Activated CD4-positive, alpha-beta memory T cell treated with anti-CD3 and anti-CD28 coated beads, Interleukin-2, amount 10 ng/mL, durations not matched to agents 7 days and 5 days (primary cell): Measurements from ENCODE around the gene TOX2. TPM values are rescaled to one million over a fixed set of nuclear protein-coding genes. Genes with fewer than 3 reads are reported as not detected.

Experiments
- CTCF ChIA-PET: fragments of 350-600 bp; sonication (Branson Sonifier 250); formaldehyde crosslinking; loops from one replicate; lab custom pipeline; 2021; ENCODE audit warnings: antibody characterized with exemption, inconsistent platforms; lab: Charles Lee
- POLR2A ChIA-PET: fragments of 350-600 bp; sonication (Branson Sonifier 250); formaldehyde crosslinking; loops from one replicate; lab custom pipeline; 2021; ENCODE audit warnings: antibody characterized with exemption; lab: Charles Lee
- DNase-seq: peaks from one replicate; pipeline ENCODE4 v3.0.0-alpha.2; 2020
- H3K27ac Mint-ChIP-seq: one replicate; pipeline ENCODE4 v1.8.0; 2021; ENCODE audit warnings: mild to moderate bottlenecking, mixed read lengths
- H3K27me3 Mint-ChIP-seq: one replicate; pipeline ENCODE4 v1.8.0; 2021; ENCODE audit warnings: mixed read lengths
- H3K36me3 Mint-ChIP-seq: one replicate; pipeline ENCODE4 v1.8.0; 2021; ENCODE audit warnings: low read depth, mixed read lengths
- H3K4me1 Mint-ChIP-seq: one replicate; pipeline ENCODE4 v1.8.0; 2021; ENCODE audit warnings: mixed read lengths
- H3K4me3 Mint-ChIP-seq: one replicate; pipeline ENCODE4 v1.8.0; 2021; ENCODE audit warnings: mild to moderate bottlenecking, mixed read lengths
- H3K9me3 Mint-ChIP-seq: one replicate; pipeline ENCODE4 v1.8.0; 2021; ENCODE audit warnings: mixed read lengths
- total RNA-seq, 2 experiments: library from RNA; stranded (reverse); gene quantifications; one replicate each; pipeline ENCODE4 v1.2.3, GENCODE V29; 2021

TOX2 gene
- total RNA-seq, 2 experiments from 2014 or later, result 4.4 to 4.6 TPM

DNA sequence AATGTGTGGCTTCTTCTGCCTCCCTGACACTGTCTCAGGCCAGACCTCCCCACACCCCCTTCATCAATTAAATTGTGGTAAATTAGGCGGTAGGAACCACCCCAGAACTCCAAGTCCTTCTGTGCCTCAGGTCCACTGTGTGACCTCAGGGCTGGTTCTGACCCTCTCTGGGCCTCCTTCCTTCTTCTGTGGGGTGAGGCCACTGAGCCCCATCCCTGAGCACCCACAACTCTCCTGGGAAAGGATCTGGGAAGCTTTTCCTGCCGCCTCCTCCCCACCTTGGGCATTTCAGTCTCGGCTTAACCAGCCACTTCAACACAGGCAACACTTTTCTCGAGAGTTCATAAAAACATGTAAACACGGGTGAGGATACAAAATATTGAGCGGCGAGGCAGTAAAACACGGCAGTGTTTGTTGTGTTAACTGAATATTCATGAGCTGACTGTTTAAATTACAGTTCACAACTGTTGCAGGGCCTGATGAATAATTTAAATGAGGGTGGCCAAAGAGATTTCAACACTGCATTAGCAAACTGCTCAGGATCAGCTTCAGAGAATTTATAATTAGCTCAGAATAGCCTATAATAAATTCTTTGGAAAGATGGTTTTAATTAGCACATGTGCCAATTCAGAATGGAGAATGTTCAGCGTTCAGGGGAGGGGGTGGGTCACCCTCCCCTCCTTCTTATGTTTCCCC, 112.1 kb downstream of the TOX2 start:
- H3K27ac Mint-ChIP-seq, result no peak overlapping the region
- DNase-seq, result peak; percentile 4
- CTCF ChIA-PET, result interaction anchor here (0.6 kb wide), 1 partner anchor 80 kb away, joined by 4 read pairs; no protein-coding TSS in a partner anchor
- H3K4me1 Mint-ChIP-seq, result peaks cover 36% of the 10 kb centered on the region
- H3K36me3 Mint-ChIP-seq, result peaks cover 6% of the 10 kb centered on the region
- H3K27me3 Mint-ChIP-seq, result peaks cover 87% of the 10 kb centered on the region
- POLR2A ChIA-PET, result no interaction called here
- H3K4me3 Mint-ChIP-seq, result no peak overlapping the region
- H3K9me3 Mint-ChIP-seq, result peaks cover 4% of the 10 kb centered on the region

DNA sequence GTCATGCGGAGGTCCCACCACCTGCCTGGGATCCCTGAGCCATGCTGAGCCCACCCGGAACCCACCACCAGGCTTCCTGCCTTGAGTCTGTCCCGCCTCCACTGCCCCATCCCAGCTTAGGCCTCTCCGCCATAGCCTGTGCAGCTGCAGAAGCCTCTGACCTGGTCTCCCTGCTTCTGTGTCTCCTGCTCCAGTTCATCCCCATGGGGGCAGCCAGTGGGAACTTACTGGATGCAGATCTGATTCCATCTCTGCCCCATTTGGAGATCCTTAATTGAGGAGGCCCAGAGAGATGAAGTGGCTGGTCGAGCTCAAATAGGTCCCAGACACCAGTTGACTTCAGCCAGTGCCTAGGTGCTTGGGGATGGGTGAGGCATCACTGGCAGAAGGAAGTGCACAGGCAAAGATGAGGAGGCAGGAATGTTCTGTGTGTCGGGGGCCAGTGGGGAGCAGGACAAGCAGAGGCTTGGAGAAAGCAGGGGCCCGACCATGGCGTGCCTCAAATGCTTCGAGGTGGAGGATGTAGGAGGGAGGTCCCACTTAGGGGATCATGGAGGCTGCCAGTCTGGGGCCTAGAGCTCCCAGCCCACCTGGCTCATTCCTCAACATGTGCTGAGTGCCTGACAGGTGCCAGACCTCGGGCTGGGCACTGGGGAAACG, 112.8 kb downstream of the TOX2 start:
- Mint-ChIP-seq H3K4me1 (peaks cover 41% of the 10 kb centered on the region), H3K9me3 (peaks cover 4% of the 10 kb centered on the region), H3K27ac (no peak overlapping the region), H3K27me3 (peaks cover 87% of the 10 kb centered on the region), H3K36me3 (peaks cover 6% of the 10 kb centered on the region), H3K4me3 (no peak overlapping the region)
- CTCF ChIA-PET, result interaction anchor here (0.6 to 1.0 kb wide), 2 partner anchors 79 to 277 kb away, joined by 3 to 4 read pairs; no protein-coding TSS in a partner anchor
- POLR2A ChIA-PET, result interaction anchor here (1.4 to 2.0 kb wide), 3 partner anchors 8 to 42 kb away, joined by 4 to 21 read pairs (median 10); no protein-coding TSS in a partner anchor
- peak; percentile 11 for DNase-seq

DNA sequence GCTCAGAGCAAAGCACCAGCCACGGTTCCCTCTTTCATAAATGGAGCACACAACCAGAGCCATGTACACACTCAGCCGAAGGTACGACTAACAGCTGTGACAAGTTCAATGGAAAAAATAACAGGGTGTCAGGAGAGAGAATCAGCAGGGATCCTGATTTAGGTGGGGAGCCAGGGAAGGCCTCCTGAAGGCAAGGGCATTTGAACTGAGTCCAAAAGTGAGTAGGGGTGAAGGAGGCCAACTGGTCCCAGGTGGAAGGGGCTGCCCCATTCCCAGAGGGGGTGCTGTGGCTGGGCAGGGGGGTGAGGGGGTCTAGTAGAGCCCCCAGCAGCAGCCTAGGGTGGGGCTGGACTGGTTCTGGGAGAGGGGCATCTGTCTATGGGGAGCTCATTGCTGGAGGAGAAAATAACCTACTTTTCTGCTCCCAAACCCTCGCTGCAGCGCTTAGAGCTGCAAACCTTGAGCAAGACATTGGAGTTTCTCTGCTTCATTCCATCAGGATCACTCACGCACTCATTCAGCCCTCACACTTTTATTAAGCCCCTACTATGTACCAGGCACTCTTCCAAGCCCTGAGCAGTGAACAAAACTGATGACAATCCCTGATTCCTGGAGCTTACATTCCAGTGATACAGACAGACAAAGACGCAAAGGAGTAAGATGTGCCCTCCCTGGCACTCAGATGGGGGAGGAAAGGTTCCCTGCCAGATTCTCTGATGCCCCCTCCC, 113.5 kb downstream of the TOX2 start:
- ChIA-PET CTCF (interaction anchor here (1.0 to 2.4 kb wide), 2 partner anchors 45 to 277 kb away, joined by 3 to 5 read pairs; no protein-coding TSS in a partner anchor), POLR2A (interaction anchor here (0.8 to 2.0 kb wide), 6 partner anchors 8 to 278 kb away, joined by 3 to 21 read pairs (median 6); no protein-coding TSS in a partner anchor)
- H3K4me1 Mint-ChIP-seq, result peaks cover 48% of the 10 kb centered on the region
- peaks cover 6% of the 10 kb centered on the region for H3K36me3 Mint-ChIP-seq
- no peak overlapping the region for H3K4me3 Mint-ChIP-seq
- H3K27ac Mint-ChIP-seq, result no peak overlapping the region
- peaks cover 84% of the 10 kb centered on the region for H3K27me3 Mint-ChIP-seq
- peaks cover 4% of the 10 kb centered on the region for H3K9me3 Mint-ChIP-seq
- DNase-seq, result peak; percentile 11

DNA sequence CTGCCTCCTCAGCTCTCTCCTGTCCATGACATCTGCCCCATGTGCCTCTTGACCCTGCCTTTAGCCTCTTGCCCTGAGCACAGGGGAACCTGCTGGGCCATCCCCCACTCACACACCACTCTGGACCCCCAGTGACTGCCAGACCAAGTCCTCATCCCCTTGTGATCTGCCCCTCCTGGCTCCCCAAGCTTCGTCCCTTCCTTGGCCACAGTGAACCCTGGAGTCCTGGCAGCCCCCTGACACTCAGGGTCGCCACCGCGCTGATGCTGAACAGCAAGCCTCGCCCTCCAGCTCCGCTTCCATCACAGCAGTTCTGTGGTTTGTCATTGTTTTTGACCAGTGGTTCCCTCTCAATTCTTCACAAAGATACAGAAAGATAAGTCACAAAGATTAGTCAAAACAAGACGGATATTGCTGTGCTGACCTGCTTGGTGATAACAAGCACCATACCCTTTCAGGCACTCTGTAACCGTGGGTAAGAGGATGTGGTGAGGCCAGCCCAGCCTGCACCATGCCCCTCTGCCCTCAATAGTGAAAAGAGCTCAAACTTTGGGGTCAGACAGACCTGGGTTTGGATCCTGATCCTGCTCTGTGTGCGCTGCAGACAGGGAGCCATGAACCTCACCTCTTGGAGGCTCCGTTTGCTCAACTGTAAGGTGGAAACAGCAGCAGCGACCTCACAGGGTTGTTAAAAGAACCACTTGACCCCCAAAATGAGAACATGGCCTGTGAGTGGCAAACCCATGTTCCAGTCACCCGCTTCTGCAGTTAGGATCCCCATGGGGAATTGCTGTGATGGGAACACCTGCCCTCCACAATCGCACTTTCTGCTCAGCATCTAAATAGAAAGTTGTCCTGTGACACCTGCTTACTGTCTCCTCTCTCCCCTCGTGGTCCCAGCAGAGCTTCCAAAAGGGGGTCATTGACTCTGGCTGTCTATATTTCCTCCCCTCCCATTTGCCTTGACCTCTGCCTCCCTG, 114.5 kb downstream of the TOX2 start:
- POLR2A ChIA-PET, result interaction anchor here (0.6 to 2.0 kb wide), 8 partner anchors 9 to 279 kb away, joined by 3 to 21 read pairs (median 4); no protein-coding TSS in a partner anchor

DNA sequence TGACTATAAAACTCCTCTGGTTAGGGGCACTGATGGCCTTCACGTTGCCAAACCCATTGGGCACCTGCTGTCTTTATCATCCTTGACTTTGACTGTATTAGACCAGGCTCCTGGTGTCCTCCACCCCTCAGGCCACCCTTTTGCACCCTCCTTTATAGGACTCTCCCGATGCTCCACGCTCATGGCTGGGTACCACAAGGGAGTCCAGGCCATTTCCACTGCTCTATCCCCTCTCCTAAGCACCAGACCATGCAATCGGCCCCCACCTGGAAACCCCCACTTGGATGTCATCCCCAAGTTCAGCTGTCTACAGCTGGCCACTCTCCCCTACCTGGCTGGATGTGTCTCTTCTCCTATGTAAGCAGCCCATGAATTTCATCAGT, 115.2 kb downstream of the TOX2 start:
- ChIA-PET CTCF (interaction anchor here (2.4 kb wide), 1 partner anchor 46 kb away, joined by 5 read pairs; no protein-coding TSS in a partner anchor), POLR2A (interaction anchor here (0.6 to 2.0 kb wide), 6 partner anchors 10 to 280 kb away, joined by 3 to 21 read pairs (median 6); no protein-coding TSS in a partner anchor)
- H3K36me3 Mint-ChIP-seq, result peaks cover 6% of the 10 kb centered on the region
- peak; percentile 12 for DNase-seq
- H3K4me1 Mint-ChIP-seq, result peaks cover 62% of the 10 kb centered on the region
- no peak overlapping the region for H3K27ac Mint-ChIP-seq
- H3K9me3 Mint-ChIP-seq, result peaks cover 4% of the 10 kb centered on the region
- no peak overlapping the region for H3K4me3 Mint-ChIP-seq
- H3K27me3 Mint-ChIP-seq, result peaks cover 87% of the 10 kb centered on the region

More for the DNA sequence above, 114.5 kb downstream of the TOX2 start:
- Mint-ChIP-seq H3K4me1 (peaks cover 57% of the 10 kb centered on the region), H3K9me3 (peaks cover 4% of the 10 kb centered on the region), H3K27me3 (peaks cover 83% of the 10 kb centered on the region), H3K36me3 (peaks cover 6% of the 10 kb centered on the region), H3K27ac (peak overlapping the region; percentile 73), H3K4me3 (peak overlapping the region; percentile 35)
- CTCF ChIA-PET, result interaction anchor here (1.0 to 2.4 kb wide), 2 partner anchors 46 to 278 kb away, joined by 3 to 5 read pairs; no protein-coding TSS in a partner anchor
- peak; percentile 65 for DNase-seq

DNA sequence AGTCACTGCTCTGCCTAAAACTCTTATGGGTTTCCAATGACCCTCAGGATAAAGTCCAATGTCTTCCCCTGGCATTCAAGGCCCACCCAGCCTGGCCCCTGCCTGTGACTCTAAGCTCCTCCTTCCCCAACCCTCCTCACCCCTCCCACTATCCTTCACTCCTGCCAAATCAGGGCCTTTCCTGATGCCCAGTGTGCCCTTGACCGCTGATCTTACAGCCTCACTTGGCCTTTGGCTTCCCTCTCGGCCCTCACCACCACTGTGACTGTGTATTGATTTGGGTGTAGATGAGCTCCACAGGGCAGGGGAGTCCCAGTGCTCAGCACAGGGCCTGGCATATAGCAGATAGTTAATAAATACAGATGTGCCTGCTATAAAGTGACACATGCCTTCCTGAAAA, 115.7 kb downstream of the TOX2 start:
- no peak overlapping the region for H3K4me3 Mint-ChIP-seq
- H3K36me3 Mint-ChIP-seq, result peaks cover 8% of the 10 kb centered on the region
- H3K27me3 Mint-ChIP-seq, result peaks cover 87% of the 10 kb centered on the region
- ChIA-PET POLR2A (interaction anchor here (2.0 kb wide), 1 partner anchor 88 kb away, joined by 9 read pairs; no protein-coding TSS in a partner anchor), CTCF (interaction anchor here (2.4 kb wide), 1 partner anchor 47 kb away, joined by 5 read pairs; no protein-coding TSS in a partner anchor)
- peak; percentile 8 for DNase-seq
- H3K27ac Mint-ChIP-seq, result no peak overlapping the region
- H3K4me1 Mint-ChIP-seq, result peaks cover 65% of the 10 kb centered on the region
- H3K9me3 Mint-ChIP-seq, result peaks cover 4% of the 10 kb centered on the region

GRCh38 chr20:44031001-44031574, 116.4 kb downstream of the TOX2 start:
- Mint-ChIP-seq H3K4me3 (no peak overlapping the region), H3K27me3 (peaks cover 84% of the 10 kb centered on the region), H3K36me3 (peaks cover 8% of the 10 kb centered on the region), H3K27ac (no peak overlapping the region), H3K9me3 (peaks cover 4% of the 10 kb centered on the region), H3K4me1 (peaks cover 65% of the 10 kb centered on the region)
- peak; percentile 8 for DNase-seq
- ChIA-PET CTCF (no interaction called here), POLR2A (interaction anchor here (1.2 kb wide), 1 partner anchor 192 kb away, joined by 3 read pairs; no protein-coding TSS in a partner anchor)

DNA sequence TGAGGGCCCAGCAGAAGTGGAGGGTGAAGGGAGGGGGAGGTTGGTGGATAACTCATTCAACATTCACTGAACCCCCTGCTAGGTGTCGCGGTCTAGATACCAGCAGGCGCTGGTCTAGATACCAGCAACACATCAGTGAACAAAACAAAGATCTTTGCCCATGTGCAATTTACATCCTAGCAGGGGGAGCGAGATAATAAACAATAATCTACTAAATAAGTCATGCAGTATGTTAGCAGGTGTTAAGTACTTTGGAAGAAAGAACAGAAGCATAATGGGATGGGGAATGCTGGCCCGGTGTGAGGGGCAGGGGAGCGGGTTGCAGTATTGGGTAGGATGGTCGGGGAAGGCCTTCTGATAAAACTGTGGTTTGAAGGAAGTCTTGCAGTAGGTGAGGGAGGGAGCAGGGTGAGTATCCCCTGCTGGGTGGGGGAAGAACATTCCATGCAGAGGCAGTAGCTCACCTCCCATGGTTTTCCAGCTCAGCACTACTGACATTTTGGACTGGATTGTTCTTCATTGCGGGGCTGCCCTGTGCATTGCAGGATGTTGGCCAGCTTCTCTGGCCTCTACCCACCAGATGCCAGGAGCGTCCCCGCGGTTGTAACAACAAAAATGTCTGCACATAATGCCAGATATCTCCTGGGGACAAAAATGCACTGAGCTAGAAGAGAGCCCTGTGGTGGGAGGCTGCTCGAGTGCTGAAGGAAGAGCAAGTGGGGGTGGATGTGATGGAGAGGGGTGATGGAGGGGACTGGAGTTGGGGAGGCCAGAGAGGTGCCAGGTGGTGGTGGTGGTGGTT, 117.3 kb downstream of the TOX2 start:
- CTCF ChIA-PET, result interaction anchor here (1.6 kb wide), 1 partner anchor 37 kb away, joined by 5 read pairs; no protein-coding TSS in a partner anchor
- peaks cover 65% of the 10 kb centered on the region for H3K4me1 Mint-ChIP-seq
- peaks cover 82% of the 10 kb centered on the region for H3K27me3 Mint-ChIP-seq

GRCh38 chr20:44032583-44033331, 118.1 kb downstream of the TOX2 start:
- no peak overlapping the region for H3K27ac Mint-ChIP-seq
- ChIA-PET POLR2A (interaction anchor here (1.2 kb wide), 1 partner anchor 193 kb away, joined by 3 read pairs; no protein-coding TSS in a partner anchor), CTCF (interaction anchor here (1.6 kb wide), 1 partner anchor 36 kb away, joined by 5 read pairs; no protein-coding TSS in a partner anchor)
- DNase-seq, result no peak
- H3K27me3 Mint-ChIP-seq, result peaks cover 82% of the 10 kb centered on the region
- no peak overlapping the region for H3K4me3 Mint-ChIP-seq
- H3K9me3 Mint-ChIP-seq, result peaks cover 4% of the 10 kb centered on the region
- peaks cover 8% of the 10 kb centered on the region for H3K36me3 Mint-ChIP-seq
- peaks cover 61% of the 10 kb centered on the region for H3K4me1 Mint-ChIP-seq

More for the DNA sequence above, 117.3 kb downstream of the TOX2 start:
- H3K9me3 Mint-ChIP-seq, result peaks cover 4% of the 10 kb centered on the region
- no peak overlapping the region for H3K27ac Mint-ChIP-seq
- H3K4me3 Mint-ChIP-seq, result no peak overlapping the region
- DNase-seq, result peak; percentile 10
- peaks cover 8% of the 10 kb centered on the region for H3K36me3 Mint-ChIP-seq
- POLR2A ChIA-PET, result interaction anchor here (1.2 kb wide), 1 partner anchor 192 kb away, joined by 3 read pairs; no protein-coding TSS in a partner anchor

DNA sequence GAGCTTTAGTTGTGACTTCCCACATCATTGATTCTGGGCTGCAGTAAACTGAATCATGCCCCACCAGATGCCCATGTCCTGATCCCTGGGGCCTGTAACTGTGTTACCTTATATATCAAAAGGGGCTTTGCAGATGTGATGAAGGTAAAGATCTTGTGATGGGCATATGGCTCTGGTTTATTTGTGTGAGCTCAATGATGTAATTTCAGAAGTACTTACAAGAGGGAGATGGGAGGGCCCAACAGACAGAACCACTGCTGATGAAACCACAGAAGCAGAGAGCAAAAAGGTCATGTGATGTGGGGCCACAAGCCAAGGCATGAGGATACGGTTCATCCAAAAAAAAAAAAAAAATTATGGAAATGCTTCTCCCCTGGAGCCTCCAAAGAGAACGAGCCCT, 118.7 kb downstream of the TOX2 start:
- H3K27ac Mint-ChIP-seq, result no peak overlapping the region
- DNase-seq, result peak; percentile 19
- H3K27me3 Mint-ChIP-seq, result peaks cover 81% of the 10 kb centered on the region
- peaks cover 8% of the 10 kb centered on the region for H3K36me3 Mint-ChIP-seq
- H3K4me1 Mint-ChIP-seq, result peaks cover 55% of the 10 kb centered on the region
- CTCF ChIA-PET, result interaction anchor here (1.6 kb wide), 1 partner anchor 36 kb away, joined by 5 read pairs; no protein-coding TSS in a partner anchor
- peaks cover 4% of the 10 kb centered on the region for H3K9me3 Mint-ChIP-seq
- no peak overlapping the region for H3K4me3 Mint-ChIP-seq
- POLR2A ChIA-PET, result no interaction called here
